NK-92 (cell line): ENCODE measurements around the gene FAM50A.
"Not testable (repeated sequence)": the region's sequence is repeated elsewhere in the genome, so short reads cannot be mapped to it uniquely, and the experiment has no call there.

Experiments used
- DNase-seq: peaks from one replicate; lab custom pipeline; 2025; ENCODE audit not compliant: unreplicated experiment; lab: John Stamatoyannopoulos, UW

The FAM50A gene

DNA sequence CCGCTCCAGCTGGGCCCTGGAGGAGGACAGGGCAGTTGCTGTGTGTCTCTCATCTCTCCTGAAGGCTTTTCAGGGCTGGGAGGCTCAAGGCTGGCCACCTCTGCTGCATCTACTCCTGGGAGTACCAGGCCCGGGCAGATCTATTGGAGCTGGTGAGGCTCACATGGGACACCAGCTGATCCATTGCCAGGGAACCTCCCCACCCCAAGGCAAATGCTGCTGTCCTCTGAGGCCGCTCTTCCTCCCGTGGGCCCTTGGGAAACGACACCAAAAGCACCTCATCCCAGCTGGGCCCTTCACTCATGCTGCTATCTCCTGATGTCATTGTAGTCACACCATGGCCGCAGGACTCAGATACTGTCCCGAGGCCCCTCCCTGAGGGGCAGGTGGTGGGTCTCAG lies 38.8 kb downstream of the FAM50A start:
- DNase-seq, result no peak

DNA sequence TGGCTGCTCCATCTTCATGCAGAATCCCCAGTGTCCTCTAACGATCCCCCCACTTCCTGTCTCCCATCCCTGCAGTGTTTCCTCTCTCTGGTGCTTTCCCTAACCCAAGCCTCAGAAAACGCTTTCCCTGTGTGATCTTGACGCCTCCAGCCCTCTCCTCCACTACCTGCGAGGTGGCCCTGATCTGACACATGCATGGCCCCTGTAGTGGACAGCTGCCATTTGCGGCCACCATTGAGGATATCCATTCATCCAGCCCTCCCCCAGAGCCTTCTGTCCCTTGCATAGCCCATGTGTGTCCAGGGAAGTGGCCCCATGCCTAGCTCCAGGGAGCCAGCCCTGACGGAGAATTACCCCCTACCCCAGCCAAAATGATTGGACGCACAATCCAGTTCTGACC lies 39.4 kb downstream of the FAM50A start:
- DNase-seq, result no peak

DNA sequence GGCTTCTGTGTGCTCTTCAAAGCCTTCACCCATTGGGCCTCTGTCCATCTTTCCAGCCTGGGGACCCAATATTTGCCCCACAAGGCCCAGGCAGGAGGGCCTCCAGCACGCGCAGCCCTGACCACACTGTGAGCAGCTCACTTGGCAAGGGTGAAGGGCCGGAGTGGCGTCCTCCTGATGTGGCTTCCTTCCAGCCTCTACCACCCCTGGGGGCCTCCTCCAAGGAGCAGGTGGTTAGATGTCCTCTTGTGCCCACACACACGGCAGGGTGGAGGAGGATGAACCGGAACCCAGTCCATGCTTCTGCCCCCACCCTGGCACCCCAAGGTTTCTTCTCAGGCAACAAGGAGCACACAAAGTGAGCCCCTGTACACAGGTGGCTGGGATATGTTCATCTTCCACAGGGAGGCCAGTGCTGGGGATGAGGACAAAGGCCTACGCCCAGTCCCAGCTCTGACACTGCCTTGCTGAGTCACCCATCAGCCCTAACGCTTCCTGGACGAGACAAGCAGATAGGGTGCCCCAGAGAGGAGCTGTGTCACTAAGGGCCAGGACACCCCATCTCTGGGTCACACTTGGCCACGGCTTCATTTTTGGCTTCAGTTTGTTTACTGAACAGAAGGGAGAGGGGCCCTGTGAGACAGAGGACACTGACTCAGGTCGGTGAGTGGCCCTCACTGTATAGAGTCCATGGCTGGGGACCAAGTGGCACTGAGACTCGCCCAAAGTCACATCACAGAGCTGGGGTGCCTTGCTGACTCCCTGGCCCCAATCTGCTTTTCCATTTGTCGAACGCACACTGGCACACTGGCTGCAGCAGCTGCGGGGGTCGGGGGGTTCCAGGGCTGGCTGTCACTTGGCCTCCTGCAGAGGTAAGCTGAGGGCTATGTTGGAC lies 40.6 kb downstream of the FAM50A start:
- DNase-seq, result no peak

DNA sequence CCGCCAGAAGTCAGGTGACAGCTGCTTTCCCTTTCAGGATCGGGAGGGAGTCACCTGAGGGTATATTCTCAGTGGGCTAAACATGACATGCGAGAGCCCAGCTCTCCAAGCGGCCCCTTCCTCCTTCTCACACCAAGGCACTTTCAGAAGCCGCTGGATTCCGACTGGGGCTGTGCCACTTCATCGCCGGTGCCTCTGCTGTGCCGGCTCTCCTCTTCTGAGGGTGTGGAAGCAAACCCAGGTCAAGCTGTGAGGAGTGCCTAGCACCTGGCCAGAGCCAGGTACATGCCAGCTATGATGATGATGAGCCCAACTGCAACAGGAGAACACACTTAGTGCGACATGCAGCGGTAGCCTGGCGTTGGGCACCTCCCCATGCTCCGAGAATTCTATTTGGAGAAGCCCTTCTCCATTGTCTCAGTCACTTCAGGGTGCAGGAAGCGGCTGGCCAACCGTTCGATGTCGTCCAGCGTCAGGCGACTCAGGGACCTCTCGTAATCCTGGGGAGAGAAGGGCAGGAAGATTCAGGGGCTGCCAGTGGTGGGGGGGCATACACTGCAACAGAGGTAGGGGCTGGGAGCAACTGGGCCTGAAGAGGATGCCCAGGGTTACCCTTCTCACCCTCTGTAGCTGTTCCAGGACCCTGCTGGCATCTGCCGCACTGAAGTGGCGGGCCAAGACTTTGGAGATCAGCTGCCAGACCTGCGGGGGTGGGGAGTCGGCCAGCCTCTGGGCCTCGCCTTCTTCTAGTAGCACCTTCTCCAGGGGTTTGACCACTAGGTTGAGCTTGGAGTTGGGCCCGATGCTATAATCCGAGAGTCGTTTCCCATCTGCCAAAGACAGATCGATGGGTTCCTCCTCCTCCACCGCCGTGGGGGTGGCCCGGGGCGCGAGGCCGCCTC lies 41.5 kb downstream of the FAM50A start:
- no peak for DNase-seq

DNA sequence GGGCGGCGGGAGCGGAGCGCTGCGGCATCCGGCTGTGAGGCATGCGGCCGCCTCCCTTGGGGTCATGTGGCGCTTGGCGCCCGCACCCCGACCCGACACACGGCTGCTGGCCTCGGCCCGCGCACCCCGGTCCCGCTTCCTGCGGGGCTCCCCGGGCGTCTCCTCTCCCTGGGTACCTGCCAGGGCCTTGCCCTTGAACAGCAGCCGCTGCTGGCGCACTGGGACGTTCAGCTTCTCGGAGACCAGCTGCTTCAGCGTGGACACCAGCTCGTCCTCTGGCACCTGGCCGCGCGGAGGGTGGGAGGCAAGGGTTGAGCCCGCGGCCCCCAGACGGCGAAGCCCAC lies 42.1 kb downstream of the FAM50A start:
- DNase-seq, result no peak

DNA sequence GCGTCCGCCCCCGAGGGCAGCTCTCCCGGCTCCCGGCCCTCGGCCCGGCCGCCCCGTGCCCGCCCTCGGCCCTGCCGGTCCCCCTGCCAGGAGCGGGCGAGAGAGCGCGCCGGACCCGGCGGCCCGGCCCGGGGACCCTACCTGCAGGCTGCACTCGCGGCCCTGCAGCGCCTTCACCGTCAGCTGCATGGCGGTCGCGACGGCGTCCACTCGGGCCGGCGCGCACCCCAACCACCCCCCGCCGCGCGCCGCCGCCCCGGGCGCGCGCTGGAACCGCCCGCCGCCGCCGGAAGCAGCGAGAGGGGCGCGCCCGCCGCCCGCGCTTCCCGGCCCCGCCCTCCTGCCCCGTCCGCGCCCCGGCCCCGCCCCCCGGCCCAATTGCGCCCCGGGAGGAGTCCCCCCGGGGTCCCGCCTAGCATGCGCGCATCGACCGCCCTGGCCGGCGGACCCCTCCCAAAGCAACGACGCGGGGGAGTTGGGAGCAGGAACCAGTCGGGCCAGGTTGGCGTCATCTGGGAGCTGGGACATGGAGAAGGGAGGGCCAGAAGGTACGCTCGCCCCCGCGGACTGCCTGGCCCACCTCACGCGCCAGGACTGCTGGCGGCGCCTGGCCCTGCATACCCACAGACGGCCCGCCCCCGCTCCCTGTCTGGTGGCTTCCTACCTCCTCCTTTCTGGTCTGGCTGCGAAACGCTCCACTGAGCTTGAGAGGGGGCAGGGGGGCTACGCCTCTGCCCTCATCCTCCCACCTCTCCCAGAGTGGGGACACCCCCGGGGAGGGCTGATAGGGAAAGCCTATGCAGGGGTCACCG lies 42.7 kb downstream of the FAM50A start, which contains the start of gene UBL4A:
Gene UBL4A, minus strand, starts transcription at position 220 of the 812 bp plus-strand sequence. Its CDS starts 31 bp downstream, at position 189.
- no peak for DNase-seq

DNA sequence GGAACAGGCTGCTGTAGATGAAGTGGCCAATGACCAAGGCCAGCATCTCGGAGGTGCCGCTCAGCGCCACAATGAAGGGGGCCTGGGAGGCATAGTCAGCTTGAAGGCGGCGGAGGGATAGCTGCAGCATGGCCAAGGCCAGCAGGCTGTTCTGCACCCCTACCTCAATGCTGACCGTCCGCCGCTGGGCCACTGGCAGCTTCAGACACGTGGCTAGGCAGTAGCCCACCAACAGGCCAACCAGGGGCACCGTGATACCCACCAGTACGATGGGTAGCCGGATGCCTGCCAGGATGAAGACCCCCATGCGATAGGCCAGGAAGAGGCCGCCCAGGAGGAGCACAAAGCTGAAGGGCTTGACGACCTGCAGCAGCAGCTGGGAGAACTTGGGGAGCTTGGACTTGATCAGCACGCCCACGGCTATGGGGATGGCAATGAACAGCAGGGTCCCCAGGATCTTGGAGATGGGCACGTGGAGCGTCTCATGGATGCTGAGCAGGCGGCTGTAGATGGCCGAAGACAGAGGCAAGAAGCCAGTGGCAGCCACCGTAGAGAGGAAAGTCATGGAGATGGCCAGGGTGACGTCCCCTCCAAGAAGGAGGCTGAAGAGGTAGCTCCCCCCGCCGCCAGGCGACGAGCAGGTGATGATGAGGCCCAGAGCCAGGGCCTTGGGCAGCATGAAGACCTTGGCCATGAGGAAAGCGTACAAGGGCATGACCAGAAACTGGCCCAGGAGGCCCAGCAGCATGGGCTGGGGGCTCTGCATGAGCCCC lies 43.8 kb downstream of the FAM50A start:
- DNase-seq, result no peak

DNA sequence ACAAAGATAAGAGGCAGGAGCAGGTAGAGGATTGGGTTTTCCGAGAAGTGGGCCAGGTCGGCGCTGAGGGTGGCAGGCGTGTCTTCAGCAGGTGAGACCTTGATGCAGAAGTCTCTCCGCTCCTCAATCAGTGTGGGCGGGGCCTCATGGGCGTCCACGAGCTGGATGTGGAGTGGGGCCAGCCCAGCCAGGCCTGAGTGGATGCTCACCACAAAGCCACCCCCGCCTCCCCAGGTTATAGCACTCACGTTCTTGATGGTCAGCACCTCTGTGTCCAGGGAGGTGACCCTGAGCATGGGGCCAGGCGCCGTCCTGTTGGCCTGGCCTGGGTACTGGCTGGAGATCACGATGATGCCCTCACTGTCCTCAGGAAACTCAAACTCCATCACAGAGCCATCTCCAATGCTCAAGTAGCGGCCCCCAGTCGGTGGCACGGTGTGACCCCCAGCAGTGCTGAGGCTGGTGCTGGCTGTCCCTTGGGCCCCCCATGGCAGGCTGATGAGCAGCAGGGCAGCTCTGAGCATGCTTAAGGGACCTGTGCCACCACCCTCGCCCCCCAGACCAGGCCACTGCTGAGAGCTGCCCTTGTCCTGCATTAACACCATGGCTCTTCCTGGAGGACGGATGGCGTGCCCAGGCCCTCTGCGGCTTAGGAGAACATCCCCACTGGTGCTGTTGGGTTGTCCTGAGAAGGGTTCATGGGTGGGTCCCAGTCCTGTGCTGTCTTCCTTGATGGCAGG lies 44.6 kb downstream of the FAM50A start:
- DNase-seq, result no peak

DNA sequence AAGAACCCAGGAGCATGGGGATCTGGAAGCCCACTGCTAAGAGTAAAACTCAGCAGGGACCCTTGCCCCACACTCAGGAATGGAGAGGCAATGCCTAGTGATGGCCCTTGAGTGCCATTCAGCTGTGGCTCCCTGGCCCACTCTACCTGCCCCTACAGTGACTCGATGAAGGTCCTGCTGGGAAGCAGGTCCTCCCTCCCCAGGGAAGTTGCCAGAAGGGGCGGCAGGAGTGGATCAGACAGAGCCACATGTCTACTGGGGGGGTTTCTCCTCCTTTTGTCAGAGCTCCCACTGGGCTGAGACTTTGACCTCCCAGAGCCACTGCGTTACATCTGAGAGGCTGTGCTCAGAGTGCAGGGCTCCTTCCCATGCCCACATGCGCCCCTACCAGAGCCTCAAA lies 45.2 kb downstream of the FAM50A start:
- DNase-seq, result no peak

DNA sequence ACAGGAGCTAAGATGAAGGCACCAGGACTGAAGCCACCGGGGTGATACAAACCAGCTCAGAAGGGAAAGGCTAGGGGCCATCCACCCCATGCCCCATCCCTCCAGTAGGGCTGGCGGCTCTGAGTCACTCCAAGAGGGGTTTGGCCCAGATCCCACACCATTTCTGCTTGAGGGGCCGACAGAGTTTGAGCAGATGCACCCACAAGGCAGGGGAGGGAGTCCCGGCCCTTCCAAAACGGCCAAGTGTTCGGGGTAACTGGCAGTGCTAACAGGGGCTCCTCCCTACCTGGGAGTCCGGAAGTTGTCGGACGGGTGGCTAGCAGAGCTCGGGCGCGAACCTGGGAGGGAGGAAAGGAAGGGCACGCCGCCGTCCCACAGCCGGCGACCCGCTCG lies 46.1 kb downstream of the FAM50A start:
- no peak for DNase-seq

DNA sequence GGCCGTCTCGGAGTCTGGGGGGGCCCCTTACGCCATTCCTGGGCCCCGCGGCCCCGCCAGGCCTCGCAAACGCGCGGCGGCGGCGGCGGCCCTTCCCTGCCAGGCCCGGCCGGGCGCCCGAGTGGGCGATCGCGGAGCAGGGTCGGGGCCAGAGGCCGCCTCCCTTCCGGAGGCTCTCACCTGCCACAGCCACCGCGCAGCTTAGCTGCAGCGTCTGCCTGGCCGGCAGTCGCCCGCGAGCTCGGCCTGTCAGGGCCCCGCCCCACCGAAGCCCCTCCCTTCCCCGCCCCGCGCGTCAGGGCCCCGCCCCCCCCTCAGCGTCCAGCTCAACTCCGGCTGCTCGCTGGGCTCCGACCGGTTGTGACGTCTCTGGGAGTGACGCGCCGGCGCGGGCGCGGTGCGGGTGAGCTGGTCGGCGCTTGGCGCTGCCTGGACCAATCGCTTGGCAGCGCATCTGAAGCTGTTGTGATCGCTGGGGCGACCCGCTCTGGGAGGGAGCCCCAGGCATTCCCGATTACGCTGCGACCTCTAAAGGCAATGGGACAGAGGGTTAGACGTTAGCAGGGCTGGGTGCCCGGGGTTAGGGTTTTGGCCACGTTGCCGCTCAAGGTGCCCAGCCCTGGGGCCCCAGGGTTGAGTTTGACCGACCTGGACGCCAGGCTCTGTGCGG lies 46.6 kb downstream of the FAM50A start, which contains the start of gene SLC10A3:
Gene SLC10A3, minus strand, starts transcription at position 216 of the 670 bp plus-strand sequence. CDS start 1,689 bp downstream, outside the sequence.
- peak; percentile 29 for DNase-seq

DNA sequence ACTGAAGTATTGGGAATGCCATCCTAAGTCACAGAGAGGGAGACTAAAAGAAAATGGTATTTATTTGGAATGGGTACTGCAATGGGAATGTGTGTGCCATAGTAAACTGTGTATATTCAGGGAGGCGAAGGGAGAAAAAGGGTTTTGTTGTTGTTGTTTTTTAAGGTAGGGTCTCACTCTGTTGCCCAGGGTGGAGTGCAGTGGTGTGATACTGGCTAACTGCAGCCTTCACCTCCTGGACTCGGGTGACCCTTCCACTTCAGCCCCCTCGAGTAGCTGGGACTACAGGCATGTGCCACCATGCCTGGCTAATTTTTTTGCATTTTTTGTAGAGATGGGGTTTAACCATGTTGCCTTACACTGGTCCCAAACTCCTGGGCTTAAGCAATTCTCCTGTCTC lies 50.8 kb downstream of the FAM50A start:
- no peak for DNase-seq

DNA sequence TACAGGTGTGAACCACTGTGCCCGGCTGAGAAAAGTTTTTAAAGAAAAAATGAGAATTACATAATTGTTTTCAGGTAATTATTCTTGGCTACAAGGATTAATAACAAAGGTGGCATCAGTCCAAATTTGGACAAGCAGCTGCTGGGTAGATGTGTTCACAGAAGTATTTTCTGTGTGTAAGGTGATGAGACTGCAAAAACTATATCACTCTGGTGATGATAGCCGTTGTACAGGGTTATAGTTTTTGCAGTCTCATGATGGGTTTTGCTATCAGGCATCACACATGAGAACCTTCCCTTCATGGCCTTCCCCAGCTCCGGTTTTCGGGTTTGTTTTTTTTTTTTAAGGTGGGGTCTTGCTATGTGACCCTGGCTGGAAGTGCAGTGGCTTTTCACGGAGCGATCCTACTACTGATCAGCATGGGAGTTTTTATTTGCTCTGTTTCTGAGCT lies 51.6 kb downstream of the FAM50A start:
- no peak for DNase-seq

DNA sequence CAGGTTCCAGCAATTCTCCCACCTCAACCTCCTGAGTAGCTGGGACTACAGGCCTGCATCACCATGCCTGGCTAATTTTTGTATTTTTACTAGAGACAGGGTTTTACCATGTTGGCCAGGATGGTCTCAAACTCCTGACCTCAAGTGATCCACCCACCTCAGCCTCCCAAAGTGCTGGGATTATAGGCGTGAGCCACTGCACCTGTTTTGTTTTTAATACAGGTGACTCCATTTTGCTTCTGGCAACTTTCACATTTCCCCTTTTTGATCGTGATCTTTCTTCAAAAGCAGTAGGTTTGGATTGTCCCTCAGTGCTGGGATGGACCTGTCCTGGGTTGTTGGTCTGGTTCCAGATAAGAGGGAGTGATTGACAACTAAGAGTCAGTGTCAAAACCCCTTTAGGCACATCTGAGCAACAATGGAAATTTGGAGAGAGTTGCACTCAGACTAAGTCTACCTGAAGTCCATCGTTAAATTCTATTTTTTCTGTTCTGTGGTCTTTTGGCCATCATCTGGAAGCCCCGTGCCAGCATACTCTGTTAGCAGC lies 52.7 kb downstream of the FAM50A start:
- DNase-seq, result not testable (repeated sequence)
